Heart left ventricle (tissue), 16 donors: ENCODE results near the gene ADAT1. TPM values are rescaled to one million over a fixed set of nuclear protein-coding genes. Genes with fewer than 3 reads are reported as not detected.

Source experiments
- ATAC-seq, 4 donors: fragments of 200-7000 bp; cut with Tn5 transposase; one replicate each; pipeline ENCODE4 v1.9.1; 2020 to 2022; ENCODE audit warnings: moderate library complexity in 4 of 4, mild to moderate bottlenecking in 3 of 4, moderate number of reproducible peaks in 1 of 4
- DNase-seq, 5 donors: peaks; one replicate each; pipeline ENCODE4 v3.0.0-alpha.2; 2020
- H3K27ac ChIP-seq, 12 donors: fragments of 200-600 bp; sonication (generic) in 4 of 12; one replicate each; pipeline versions ENCODE4 v1.5.0 to v1.8.0; 2016 to 2022; ENCODE audit warnings: mild to moderate bottlenecking in 2 of 12
- H3K27me3 ChIP-seq, 9 donors: fragments of 200-600 bp; sonication (generic) in 2 of 9; one replicate each; pipeline versions ENCODE4 v1.5.1 to v1.8.0; 2016 to 2022; ENCODE audit warnings: mild to moderate bottlenecking in 3 of 9
- H3K36me3 ChIP-seq, 9 donors: fragments of 200-600 bp; sonication (generic) in 2 of 9; one replicate each; pipeline versions ENCODE4 v1.5.0 to v1.8.0; 2018 to 2022; ENCODE audit warnings: mild to moderate bottlenecking in 2 of 9
- H3K4me1 ChIP-seq, 12 donors: fragments of 200-600 bp; sonication (generic) in 4 of 12; one replicate each; pipeline versions ENCODE4 v1.5.0 to v1.8.0; 2016 to 2022; ENCODE audit warnings: mild to moderate bottlenecking in 3 of 12
- H3K4me3 ChIP-seq, 12 donors: fragments of 200-600 bp; sonication (generic) in 4 of 12; one replicate each; pipeline versions ENCODE4 v1.5.0 to v1.8.0; 2017 to 2022; ENCODE audit warnings: mild to moderate bottlenecking in 9 of 12, moderate library complexity in 4 of 12
- H3K9me3 ChIP-seq, 12 donors: fragments of 200-600 bp; sonication (generic) in 4 of 12; one replicate each; pipeline versions ENCODE4 v1.5.0 to v1.8.0; 2016 to 2022; ENCODE audit warnings: mild to moderate bottlenecking in 1 of 12
- CTCF ChIP-seq, 12 donors: fragments of 200-600 bp; sonication (generic) in 4 of 12; IDR thresholded peaks; one replicate each; pipeline versions ENCODE4 v1.5.0 to v1.8.0; 2018 to 2022; ENCODE audit warnings: antibody characterized with exemption in 12 of 12, mild to moderate bottlenecking in 5 of 12
- POLR2A ChIP-seq, 2 donors: fragments of 450-650 bp; IDR thresholded peaks; one replicate each; pipeline ENCODE4 v1.6.1; 2017; ENCODE audit warnings: antibody characterized with exemption in 2 of 2, mild to moderate bottlenecking in 2 of 2, moderate library complexity in 2 of 2
- WGBS, 4 donors: extraction: QIAGEN DNeasy Blood & Tissue Kit in 2 of 4; methylation state at CpG; one replicate each; pipeline versions ENCODE4 v1.1.5 to v1.1.7; 2013 to 2018; 5-methylcytosine and 5-hydroxymethylcytosine counted together
- intact Hi-C, 10 donors: fragments of 100-400 bp; cut with DNase I; formaldehyde crosslinking; loops; one replicate each; pipeline versions ENCODE4 v1.11.1 to v1.14.2; 2022
- polyA plus RNA-seq, 2 donors: library from polyadenylated mRNA; stranded (reverse); fragments of 200-250 nt; gene quantifications; one replicate each; pipeline ENCODE4 v1.2.3, GENCODE V29; 2013
- total RNA-seq, 9 donors: library from RNA; depleted of rRNA in 2 of 9; stranded (reverse); fragments of >200 nt in 2 of 9; fragmentation: NEBNext Ultra II Directional in 3 of 9; extraction: Animal tissue kit (Norgen Biotek cat#: 25700) in 3 of 9; gene quantifications; one replicate each; pipeline versions ENCODE4 v1.1.0 to v1.2.4, GENCODE V29; 2016 to 2023
- donor health status: ischemic (EF 13 %, LVEDD 7.1; RV severe dilation, severe dysfunction).
- donor health status: healthy with polysubstance abuse.
- donor health status: DM: no; HTN: yes; CAD: no.
- donor health status: DM: no; HTN: no; CAD: no.
- donor health status: ischemic (EF 25% LVEDD 6.9; RV normal size, moderate dysfunction).
- donor health status: ischemic (EF 25% LVEDD 5.7; RV mildly dilated, moderate dysfunction).
- donor health status: healthy.
- donor health status: DM: yes; HTN: yes; CAD: no.
- donor health status: ischemic (EF 35%, LVEDD 5.7; RV mildly dilated, moderate dysfunction).
- donor health status: nonischemic (EF 11% LVEDD 7.7; RV severe dilation, severe dysfunction).
- donor health status: DM: yes; HTN: yes; CAD: no.
- donor health status: PGD.
- donor health status: ischemic (EF 29% LVEDD 5.4; RV normal size, mild dysfunction).
- donor health status: nonischemic (EF 23%, LVEDD 6.1; RV moderate dilation, normal function).

Gene ADAT1
- total and polyA plus RNA-seq, 11 donors: 8.0 to 37.5 (median 21.0) TPM

- peak in 1 of 2 donors; percentile 48 for TF ChIP-seq POLR2A (IDR thresholded peaks at IDR 0.05)
- peak in 1 of 12 donors; percentile 9 for TF ChIP-seq CTCF (IDR thresholded peaks at IDR 0.05)
- no peaks in the 10 kb centered on the region for H3K36me3 ChIP-seq
- H3K4me3 ChIP-seq: peak within 1 kb of the TSS; percentile 50 to 87 (median 76)
- ATAC-seq (peak; percentile 92 to 97 (median 96)), DNase-seq (peak; percentile 98 to 99 (median 99))
- H3K27ac ChIP-seq: peak within 1 kb of the TSS; percentile 64 to 89 (median 78)
- intact Hi-C loops: loop anchor here in 5 of 10 donors (1.0 to 10.0 kb wide), 6 partner anchors 10 to 91 kb away; partner anchors contain the start of genes ADAT1 (in 3 of the 5), GABARAPL2 (in 1 of the 5) and TMEM170A (in 1 of the 5)
- H3K27me3 ChIP-seq: no peaks in the 10 kb centered on the region
- 0 to 1% (median 0%) methylated on average over 31 to 75 of the region's 75 CpGs for WGBS, 4 donors
- H3K4me1 ChIP-seq: peaks cover 0 to 39% (median 16%) of the 10 kb centered on the region in 12 donors
- H3K9me3 ChIP-seq: no peaks in the 10 kb centered on the region
Observed at GRCh38 chr16:75555707-75556430, 67.2 kb downstream of the ADAT1 start, which contains the start of gene TMEM231. Gene TMEM231 (minus strand): TSS chr16:75556252. CDS start chr16:75556209, 43 bp downstream.

GRCh38 chr16:75555213-75555706 is 67.8 kb downstream of the ADAT1 start:
- no peaks in the 10 kb centered on the region for H3K27me3 ChIP-seq
- H3K36me3 ChIP-seq: no peaks in the 10 kb centered on the region
- WGBS, 4 donors: 1 to 2% (median 1%) methylated on average over 23 to 26 of the region's 26 CpGs
- TF ChIP-seq CTCF (IDR thresholded peaks at IDR 0.05) (no peak), POLR2A (IDR thresholded peaks at IDR 0.05) (no peak)
- H3K9me3 ChIP-seq: no peaks in the 10 kb centered on the region
- peaks cover 0 to 41% (median 17%) of the 10 kb centered on the region in 12 donors for H3K4me1 ChIP-seq
- ATAC-seq (peak; percentile 80 to 89 (median 84)), DNase-seq (peak; percentile 86 to 91 (median 88))
- intact Hi-C loops: loop anchor here in 4 of 10 donors (2.0 to 10.0 kb wide), 4 partner anchors 38 to 80 kb away; partner anchors contain the start of gene ADAT1 (in 2 of the 4)
- peak overlapping the region in 11 of 12 donors; percentile 65 to 89 (median 81) for H3K27ac ChIP-seq
- H3K4me3 ChIP-seq: peak overlapping the region; percentile 50 to 87 (median 76)

- TF ChIP-seq CTCF (IDR thresholded peaks at IDR 0.05): no peak
- TF ChIP-seq POLR2A (IDR thresholded peaks at IDR 0.05): no peak
- 52 to 67% (median 55%) methylated on average over 2 of the region's 2 CpGs for WGBS, 4 donors
- Histone ChIP-seq H3K4me1 (peaks cover 0 to 41% (median 17%) of the 10 kb centered on the region in 12 donors), H3K4me3 (no peak overlapping the region), H3K27me3 (no peaks in the 10 kb centered on the region), H3K9me3 (no peaks in the 10 kb centered on the region), H3K36me3 (no peaks in the 10 kb centered on the region), H3K27ac (peak overlapping the region in 7 of 12 donors; percentile 25 to 76 (median 60))
- ATAC-seq (peak in 1 of 4 donors; percentile 33), DNase-seq (no peak)
- intact Hi-C loops: loop anchor here in 4 of 10 donors (5.0 to 10.0 kb wide), 4 partner anchors 36 to 81 kb away; partner anchors contain the start of gene ADAT1 (in 1 of the 4)
Observed at GRCh38 chr16:75552951-75553350, 70.1 kb downstream of the ADAT1 start.
